HG02981 (cell line): ENCODE data around the gene RPRD1B.
"Not testable (repeated sequence)": the region's sequence is repeated elsewhere in the genome, so short reads cannot be mapped to it uniquely, and the experiment has no call there.

Source experiments
- ATAC-seq: cut with Tn5 transposase; IDR thresholded peaks from one replicate; pipeline ENCODE4 v1.9.1; 2021; ENCODE audit warnings: mild to moderate bottlenecking, moderate library complexity; ENCODE audit not compliant: unreplicated experiment

Gene RPRD1B

GRCh38 chr20:38000293-38000692 is 33.3 kb upstream of the RPRD1B start:
- ATAC-seq = no peak

GRCh38 chr20:38001173-38001875 is 32.2 kb upstream of the RPRD1B start:
- ATAC-seq = no peak

DNA sequence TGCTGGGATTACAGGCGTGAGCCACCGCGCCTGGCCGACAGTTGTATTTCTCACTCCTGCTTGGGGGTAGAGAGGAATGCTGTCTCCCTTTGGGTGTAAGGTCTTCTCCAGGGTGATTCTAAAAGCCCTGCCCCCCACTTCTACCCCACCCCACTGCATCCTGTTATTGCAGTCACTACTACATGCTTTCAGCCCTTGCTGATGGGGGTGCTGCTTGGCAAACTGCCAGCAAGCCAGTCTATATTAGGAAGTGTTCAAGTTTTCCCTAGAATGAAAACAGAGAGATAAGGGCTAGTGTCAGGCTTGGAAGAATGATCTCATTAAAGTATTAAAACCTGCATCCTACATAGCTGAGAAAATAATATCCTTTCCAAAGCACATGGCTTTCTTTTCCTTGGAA is 31.6 kb upstream of the RPRD1B start:
- no peak for ATAC-seq

DNA sequence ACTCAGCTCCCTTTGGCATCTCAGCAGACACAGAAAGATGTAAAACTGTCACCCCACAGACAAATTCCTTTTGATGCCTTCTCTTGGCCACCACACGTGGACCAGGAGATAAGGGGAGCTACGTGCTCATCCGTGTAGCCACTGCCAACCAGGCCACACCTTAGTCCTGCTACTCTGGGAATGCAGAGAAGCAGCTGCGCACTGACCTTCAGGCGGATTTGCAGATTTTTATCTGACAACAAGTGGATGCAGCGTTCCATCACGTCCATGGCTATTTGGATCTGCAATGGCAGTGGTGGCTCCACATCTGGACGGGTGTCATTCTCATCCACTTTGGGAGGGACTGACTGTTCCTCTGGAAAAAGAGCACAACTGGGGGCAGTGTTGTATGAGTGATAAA is 31.1 kb upstream of the RPRD1B start:
- no peak for ATAC-seq

DNA sequence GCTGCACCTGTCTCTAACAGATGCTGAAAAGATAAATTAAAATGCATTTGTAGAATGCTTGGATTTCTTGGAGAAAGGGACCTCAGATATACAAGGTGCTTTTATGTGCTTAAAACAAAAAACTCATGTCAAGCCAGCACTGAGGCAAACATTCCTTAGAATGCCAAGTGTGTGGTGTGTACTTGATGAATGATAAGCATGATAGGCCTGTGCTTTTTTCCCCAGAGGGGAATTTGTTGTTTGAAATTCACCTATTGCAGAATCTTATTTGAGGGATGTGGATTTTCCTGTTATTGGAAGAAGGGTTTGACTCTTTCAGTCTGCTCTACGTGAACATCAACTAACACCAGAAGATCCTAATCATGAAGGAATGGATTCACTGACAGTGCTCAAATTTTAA is 29.1 kb upstream of the RPRD1B start:
- no peak for ATAC-seq

DNA sequence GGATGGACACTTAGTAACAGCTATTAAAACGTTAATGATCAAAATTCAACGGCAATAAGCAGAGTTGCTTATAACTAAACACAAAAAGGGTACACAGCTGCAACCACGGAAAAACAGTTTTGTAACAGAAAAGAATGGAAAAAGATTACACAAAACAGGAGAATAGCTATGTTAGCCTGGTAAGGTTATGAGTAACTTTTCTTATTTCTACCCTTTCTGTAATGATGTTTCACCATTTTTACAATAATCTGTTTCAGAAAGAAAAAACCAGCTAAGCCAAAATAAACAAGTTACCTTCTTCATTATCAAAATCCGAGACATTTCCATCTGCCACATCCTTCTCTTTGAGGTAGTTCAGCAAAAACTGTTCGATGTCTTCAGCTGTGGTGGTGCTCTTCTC is 27.6 kb upstream of the RPRD1B start:
- ATAC-seq = no peak

DNA sequence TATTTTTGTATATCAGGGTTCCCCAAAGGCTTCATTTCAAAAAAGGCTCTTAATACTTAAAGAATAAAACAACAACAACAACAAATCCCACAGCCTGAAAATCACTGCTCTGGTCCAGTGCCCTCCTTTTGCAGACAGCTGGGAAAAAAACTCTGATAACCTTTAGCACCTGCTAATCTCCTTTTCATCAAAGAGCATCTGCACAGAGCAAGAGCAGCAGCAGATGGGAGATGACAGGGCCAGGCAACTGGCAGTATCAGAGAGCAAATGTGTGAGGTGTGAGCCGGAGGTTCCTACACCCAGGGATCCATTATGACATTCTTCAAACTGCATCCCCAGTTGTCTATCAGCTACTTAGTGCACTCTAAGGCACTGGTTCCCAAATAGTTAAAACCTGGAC is 26.0 kb upstream of the RPRD1B start:
- ATAC-seq = no peak

- ATAC-seq = no peak
Measured at GRCh38 chr20:38008233-38008944, 25.2 kb upstream of the RPRD1B start.

DNA sequence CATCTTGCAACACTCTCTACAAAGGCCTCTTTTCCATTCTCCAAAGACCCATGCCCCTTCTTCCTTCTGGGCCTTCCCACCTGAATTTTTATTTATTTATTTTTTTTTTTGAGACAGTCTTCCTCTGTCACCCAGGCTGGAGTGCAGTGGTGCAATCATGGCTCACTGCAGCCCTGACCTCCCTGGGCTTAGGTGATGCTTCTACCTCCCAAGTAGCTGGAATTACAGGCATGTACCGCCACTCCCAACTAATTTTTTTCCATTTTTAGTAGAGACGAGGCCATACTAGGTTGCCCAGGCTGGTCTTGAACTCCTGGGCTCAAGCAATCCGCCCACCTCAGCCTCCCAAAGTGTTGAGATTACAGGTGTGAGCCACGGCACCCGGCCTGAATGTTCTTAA is 24.1 kb upstream of the RPRD1B start:
- not testable (repeated sequence) for ATAC-seq

DNA sequence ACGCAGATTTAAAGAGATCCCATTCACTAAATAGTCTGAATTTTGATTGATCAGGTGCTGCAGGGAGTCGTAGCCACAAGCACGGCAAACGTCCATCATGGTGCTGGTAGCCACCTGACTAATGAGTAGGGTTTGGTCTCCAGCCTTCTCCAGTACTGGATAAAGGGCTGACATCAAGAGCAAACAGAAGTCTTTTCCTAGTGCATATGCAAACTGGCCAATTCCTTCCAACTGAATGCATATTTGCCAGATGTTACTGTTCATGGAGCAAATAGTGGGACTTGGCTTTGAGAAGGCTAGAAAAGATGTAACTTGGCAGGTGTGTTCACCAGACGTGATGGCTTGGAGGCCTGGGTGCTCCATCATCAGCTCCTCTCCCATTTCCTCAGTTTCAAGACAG is 21.9 kb upstream of the RPRD1B start:
- no peak for ATAC-seq

- ATAC-seq = no peak
Measured at GRCh38 chr20:38012332-38012731, 21.2 kb upstream of the RPRD1B start.

DNA sequence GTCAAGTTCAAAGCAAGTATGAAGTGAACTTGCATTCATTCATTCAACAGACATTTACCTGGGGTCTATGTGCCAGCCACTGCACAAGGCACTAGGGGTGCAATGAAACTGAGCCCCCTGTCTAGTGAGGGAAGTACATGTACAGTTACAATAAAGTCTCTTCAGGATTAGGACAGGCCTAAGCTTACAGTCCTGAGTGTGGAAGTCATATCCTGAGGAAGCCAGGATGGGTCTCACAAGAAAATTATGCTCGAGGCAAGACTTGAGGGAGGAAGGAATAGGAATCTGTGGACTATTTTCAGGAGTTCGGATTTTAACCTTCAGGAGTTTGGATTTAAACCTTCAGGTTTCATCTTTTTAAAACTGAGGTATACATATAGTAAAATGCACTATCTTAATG is 19.7 kb upstream of the RPRD1B start:
- ATAC-seq = no peak

GRCh38 chr20:38017959-38018358 is 15.6 kb upstream of the RPRD1B start:
- ATAC-seq = no peak

DNA sequence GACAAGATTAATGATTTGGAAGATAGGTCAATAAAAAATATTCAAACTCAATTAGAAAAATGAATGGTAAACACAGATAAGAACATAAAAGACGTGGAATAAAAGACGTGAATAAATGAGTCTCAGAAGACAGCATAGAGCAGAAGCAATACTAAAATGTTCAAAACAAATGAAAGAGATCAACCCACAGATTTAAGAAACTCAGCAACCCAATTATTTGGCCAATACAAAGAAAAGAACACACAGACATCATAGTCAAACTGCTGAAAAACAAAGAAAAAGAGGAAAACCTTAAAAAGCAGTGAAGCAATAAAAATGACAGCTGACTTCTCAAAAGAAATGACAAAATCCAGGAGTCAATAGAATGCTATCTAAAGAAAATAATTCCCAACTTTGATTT is 15.2 kb upstream of the RPRD1B start:
- ATAC-seq = no peak

DNA sequence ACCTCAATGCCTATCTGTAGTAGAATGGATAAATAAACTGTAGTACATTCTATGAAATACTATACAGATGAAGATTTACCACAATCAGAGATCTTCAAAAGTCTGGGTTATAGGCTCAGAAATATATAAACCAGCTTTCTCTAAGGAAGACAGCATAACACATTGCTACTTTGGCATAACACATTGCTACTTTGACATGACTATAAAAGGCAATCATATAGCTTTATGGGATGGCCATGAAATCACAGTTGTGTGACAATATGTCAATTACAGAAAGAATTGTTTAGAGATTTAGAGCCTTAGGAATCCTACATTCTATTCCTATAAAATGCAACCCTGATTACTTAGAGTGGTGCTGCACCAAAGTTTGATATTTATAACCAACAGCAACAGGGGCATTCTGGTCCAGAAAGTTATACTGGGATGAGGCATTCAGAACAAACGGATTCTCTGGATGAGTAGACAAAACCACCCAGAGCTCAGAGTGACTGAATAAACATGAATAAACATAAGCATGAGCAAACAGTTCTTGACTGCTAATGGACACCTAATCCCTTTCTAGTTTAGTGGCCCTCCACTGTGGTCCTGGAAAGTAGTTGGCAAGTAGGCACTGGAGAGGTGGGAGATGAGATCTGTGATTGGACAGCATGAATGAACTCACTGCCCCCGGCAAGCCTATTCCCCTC is 12.3 kb upstream of the RPRD1B start:
- ATAC-seq = no peak

- ATAC-seq = no peak
Measured at GRCh38 chr20:38023181-38024001, 10.2 kb upstream of the RPRD1B start.

- ATAC-seq = no peak
Measured at GRCh38 chr20:38024496-38024895, 9.1 kb upstream of the RPRD1B start.

GRCh38 chr20:38029453-38029852 is 4.1 kb upstream of the RPRD1B start:
- no peak for ATAC-seq

DNA sequence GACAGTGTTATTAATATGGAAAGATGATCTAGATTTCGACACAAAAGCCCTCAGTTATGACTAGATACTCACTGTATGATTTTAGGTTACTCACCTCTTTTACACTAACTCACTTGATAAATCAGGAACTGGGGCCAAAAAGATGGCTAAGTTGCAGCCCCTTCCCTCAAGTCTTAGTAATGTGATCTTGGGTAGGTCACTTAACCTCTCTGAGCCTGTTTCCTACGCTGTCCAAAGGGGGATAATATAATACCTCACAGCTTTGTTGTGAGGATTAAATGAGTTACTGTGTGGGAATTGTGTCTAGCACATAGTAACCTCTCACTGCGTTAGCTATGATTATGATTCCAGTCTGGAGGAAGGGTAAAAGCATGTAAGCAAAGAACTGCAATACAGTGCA is 1.6 kb upstream of the RPRD1B start:
- no peak for ATAC-seq

DNA sequence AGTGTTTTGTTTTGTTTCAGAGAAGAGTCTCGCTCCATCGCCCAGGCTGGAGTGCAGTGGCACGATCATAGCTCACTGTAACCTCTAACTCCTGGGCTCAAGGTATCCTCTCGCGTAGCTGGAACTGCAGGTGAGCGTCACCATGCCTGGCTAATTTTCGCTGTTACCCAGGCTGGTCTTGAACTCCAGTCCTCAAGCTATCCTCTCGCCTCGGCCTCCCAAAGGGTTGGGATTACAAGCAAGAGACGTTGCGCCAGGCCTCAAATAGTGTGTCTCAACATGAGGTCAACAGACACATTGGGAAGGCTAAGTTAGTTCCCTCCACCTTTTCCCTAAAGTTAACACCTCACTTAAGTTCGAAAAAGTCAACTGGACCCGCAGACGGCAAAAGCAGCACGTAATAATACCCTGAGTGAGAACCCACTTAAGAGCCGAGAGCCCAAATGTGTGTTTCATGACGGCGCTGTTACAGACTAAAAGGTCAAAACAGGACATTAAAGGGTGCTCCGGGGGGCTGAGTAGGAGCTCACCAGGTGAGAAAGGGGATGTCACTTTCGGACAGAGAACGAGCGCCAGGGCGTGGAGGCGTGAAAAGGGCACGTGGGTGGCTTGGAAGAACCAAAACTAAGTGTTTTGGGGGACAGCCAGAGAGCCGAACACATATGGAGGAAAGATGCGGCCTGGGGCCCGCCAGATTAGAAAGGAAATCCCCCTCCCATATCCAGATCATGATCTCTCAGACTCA is 789 bp upstream of the RPRD1B start:
- ATAC-seq = peak; percentile 35
